ENCODE data around the gene STK35.

The STK35 gene

GRCh38 chr20:2104236-2104635 is 2.6 kb downstream of the STK35 start:
- no peak for DNase-seq (ENCODE audit: low read depth in 3 of 3)

DNA sequence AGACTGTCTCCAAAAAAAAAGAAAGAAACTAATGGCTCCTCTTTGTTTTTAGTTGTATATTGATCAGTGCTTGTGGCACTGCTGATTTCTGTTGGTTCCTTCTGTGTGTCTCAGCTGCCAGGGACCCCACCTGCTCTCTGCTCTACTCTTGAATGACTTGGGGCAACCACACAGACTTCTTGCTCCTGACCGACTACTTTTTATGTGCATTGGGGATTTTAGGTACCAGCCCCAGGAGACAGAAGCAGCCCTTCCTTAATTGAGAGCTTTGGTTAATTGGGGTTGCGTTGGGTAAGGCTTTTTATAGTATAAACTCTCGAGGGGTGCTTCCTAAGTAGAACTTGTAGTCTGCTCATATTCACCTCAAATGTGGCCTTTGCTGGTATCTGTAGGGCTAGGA is 6.9 kb downstream of the STK35 start:
- DNase-seq (ENCODE audit: low read depth in 3 of 3): no peak

DNA sequence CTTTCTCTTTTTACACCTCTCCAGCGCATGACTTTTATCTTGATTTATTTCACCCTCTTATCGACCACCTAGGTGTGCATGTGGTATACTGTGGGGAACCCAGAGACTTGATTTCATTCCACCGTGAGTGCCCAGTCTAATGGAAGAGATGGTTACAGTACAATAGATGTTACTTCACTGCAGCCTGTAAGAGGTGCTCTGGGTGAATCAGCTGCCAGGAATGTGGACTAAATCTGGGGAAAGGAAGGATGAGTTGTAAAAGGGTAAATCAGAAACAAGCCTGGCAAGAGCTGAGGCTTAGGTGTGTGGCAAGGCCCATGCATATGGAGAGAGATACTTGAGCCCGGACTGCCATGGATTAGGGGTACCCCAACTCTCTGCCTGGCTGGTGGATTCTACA is 7.4 kb downstream of the STK35 start:
- DNase-seq (ENCODE audit: low read depth in 3 of 3): no peak

GRCh38 chr20:2109425-2110210 is 8.0 kb downstream of the STK35 start:
- no peak for DNase-seq (ENCODE audit: low read depth in 3 of 3)

DNA sequence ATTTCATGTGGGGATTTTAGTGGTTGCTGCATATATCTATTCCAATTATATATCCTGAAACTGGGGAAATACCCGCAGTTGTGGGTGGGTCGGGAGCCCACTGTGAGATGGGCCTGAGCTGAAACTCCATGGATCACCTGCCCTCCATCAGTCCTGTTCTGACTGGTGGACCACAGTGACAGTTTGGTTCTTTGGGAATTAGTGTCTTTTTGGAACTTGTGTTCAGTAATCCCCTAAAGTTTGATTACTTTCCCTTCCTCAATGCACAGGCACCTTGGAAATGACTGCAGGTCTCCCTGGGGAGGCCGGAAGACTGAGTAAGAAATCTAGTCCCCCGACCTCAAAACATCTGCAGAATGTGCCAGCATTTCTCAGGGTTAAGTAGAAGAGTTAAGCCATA is 11.3 kb downstream of the STK35 start:
- no peak for DNase-seq (ENCODE audit: low read depth in 3 of 3)

DNA sequence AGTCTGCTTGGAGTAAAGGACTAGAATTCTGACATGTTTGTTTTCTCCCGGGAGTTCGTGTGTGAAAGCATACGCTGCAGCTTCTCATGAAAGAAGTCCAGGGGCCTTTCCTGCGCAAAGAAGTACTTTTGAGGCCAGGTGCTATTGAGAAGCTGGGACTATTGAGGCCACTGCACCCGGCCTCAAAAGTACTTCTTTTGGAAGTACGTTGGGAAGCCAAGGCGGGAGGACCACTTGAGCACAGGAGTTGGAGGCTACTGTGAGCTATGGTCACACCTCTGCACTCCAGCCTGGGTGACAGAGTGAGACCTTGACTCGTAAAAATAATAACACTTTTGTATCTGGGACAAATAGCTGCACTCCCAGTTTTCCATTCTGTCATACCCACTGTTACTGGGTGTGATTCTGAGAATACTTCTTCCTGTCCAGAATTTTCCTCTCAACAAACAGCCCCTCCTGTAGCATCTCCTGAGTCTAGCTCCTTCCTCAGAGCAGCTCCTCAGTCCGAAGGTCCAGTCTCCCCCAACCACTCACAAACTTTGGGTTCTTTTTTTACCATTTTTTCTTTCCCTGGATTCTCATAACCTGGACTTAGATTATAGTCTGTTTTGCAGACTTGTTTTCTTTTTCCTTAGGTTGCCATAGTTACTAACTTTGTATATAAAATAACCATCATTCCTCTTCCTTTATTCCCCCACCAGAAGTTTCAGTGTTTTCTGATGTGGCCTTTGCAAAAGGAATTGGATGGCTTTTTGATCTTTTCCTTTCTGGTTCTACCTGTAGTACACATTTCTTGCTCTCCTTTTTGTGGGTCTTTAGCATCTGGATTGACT is 12.7 kb downstream of the STK35 start:
- DNase-seq (ENCODE audit: low read depth in 3 of 3): no peak

DNA sequence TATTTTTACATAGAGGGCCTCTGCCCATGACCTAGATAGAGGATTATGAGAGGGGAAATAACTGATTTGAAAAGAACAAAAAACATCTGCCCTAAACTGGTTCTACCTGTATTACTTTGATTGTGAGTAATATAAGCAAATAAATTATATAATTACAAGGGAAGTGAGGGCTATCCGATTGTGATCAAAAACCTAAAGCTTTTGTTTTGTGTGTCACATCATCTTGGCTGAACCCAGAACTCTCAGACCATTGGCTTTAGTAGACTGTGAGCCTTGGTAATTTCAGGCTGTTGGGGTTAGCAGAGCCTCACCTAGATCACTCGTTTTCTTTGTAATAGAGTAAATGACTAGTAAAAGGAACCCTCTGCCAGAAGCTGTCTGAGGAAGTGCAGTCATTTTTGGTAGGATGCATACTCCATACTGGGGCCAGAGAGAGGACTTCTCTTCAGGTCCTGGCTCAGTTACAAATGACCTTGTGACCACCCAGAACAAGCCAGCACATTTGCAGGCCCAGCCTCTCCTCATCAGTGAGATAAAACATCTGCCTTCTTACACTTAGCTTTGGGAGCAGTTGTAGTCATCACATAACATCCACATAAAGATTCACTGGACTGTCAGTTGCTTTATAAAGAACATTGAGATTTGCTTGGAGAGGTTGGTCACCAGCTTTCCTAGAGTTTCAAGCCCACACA is 13.5 kb downstream of the STK35 start:
- DNase-seq (ENCODE audit: low read depth in 3 of 3): no peak

- no peak for DNase-seq (ENCODE audit: low read depth in 3 of 3)
These were observed 14.7 kb downstream of the STK35 start for GRCh38 chr20:2116170-2116940.

GRCh38 chr20:2118783-2119182 is 17.2 kb downstream of the STK35 start:
- no peak for DNase-seq (ENCODE audit: low read depth in 3 of 3)

- DNase-seq (ENCODE audit: low read depth in 3 of 3): no peak
These were observed 21.3 kb downstream of the STK35 start for GRCh38 chr20:2122936-2123335.

DNA sequence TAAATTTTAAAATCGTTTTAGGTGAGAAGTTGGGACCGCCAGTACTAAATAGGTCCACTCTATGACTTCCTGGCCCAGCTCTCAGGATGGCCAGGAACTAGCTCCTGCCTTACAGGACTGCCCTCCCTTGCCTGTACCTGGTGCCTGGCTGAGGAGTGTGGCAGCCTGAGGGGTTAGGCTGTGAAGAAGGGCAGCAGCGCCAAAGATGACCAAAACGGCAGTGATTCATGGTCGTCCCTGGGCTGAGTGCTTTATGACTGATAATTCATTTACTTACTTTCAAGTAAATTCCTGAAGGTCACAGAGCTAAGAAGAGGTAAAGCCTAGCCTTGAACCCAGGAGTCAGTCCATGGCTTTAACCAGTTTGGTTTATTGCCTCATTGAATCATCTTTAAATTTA is 22.1 kb downstream of the STK35 start:
- no peak for DNase-seq (ENCODE audit: low read depth in 3 of 3)

GRCh38 chr20:2124564-2125213 is 23.1 kb downstream of the STK35 start:
- DNase-seq (ENCODE audit: low read depth in 3 of 3): no peak

GRCh38 chr20:2125474-2126112 is 24.0 kb downstream of the STK35 start:
- no peak for DNase-seq (ENCODE audit: low read depth in 3 of 3)

- DNase-seq (ENCODE audit: low read depth in 3 of 3): no peak
These were observed 25.6 kb downstream of the STK35 start for GRCh38 chr20:2127238-2127637.

- DNase-seq (ENCODE audit: low read depth in 3 of 3): no peak
These were observed 26.9 kb downstream of the STK35 start for GRCh38 chr20:2128542-2128941.

GRCh38 chr20:2130062-2130591 is 28.5 kb downstream of the STK35 start:
- no peak for DNase-seq (ENCODE audit: low read depth in 3 of 3)

DNA sequence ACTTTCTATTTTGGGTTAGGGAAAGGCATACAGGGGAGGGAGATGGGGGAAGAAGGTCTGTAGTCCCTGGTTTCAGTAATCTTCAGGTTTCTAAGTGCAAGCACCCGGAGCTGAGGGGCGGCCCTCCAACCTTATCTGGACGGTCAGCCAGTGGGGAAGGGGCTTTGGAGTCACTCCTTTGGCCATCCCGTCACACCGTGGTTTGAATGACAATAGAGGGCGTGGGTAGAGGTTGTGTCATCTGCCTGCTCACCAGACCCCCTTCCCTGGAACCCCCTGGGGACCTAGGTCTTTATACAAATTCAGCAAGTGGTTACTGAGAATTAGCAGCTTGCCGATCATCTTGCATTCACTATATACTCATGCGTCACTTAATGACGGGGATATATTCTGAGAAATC is 29.1 kb downstream of the STK35 start:
- DNase-seq (ENCODE audit: low read depth in 3 of 3): no peak

GRCh38 chr20:2131366-2131765 is 29.7 kb downstream of the STK35 start:
- DNase-seq (ENCODE audit: low read depth in 3 of 3): no peak

DNA sequence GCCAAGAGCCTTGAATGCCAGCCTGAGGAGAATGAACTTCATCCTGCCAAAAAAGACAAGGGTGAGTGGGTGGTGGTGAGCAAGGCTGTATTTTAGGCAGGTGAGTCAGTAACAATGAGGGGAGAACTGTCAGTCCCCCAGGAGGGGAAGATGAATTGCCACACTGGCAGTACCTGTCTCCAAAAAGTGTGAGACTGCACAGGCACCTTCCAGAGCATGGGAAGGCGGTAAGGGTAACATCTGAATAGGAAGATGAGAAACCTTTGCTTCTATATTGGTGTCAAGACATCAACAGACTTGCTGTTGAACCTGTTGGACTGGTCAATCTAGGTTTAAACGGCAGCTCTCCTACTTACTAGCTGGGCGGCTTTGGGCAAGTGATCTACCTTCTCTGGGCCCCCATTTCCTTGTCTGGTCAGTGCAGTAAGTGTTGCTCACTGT is 30.9 kb downstream of the STK35 start:
- DNase-seq (ENCODE audit: low read depth in 3 of 3): no peak
